Activated CD4-positive, alpha-beta T cell treated with anti-CD3 and anti-CD28 coated beads, Interleukin-2, amount 10 ng/mL, durations not matched to agents 24 days and 14 days (primary cell): ENCODE data around the gene DNAH17. TPM values are rescaled to one million over a fixed set of nuclear protein-coding genes. Genes with fewer than 3 reads are reported as not detected.
A peak's percentile ranks its signal among the peaks of the same experiment; 100 is the strongest.

ENCODE experiments used
- DNase-seq: peaks from one replicate; pipeline ENCODE4 v3.0.0; 2022
- H3K27ac Mint-ChIP-seq: one replicate; pipeline ENCODE4 v1.8.0; 2022; ENCODE audit warnings: mild to moderate bottlenecking, mixed read lengths
- H3K27me3 Mint-ChIP-seq: one replicate; pipeline ENCODE4 v1.8.0; 2022; ENCODE audit warnings: mixed read lengths
- H3K36me3 Mint-ChIP-seq: one replicate; pipeline ENCODE4 v1.8.0; 2022; ENCODE audit warnings: low read depth, mild to moderate bottlenecking, mixed read lengths
- H3K4me1 Mint-ChIP-seq: one replicate; pipeline ENCODE4 v1.8.0; 2021; ENCODE audit warnings: mixed read lengths
- H3K4me3 Mint-ChIP-seq: one replicate; pipeline ENCODE4 v1.8.0; 2022; ENCODE audit warnings: mild to moderate bottlenecking, moderate library complexity, mixed read lengths
- H3K9me3 Mint-ChIP-seq: one replicate; pipeline ENCODE4 v1.8.0; 2021; ENCODE audit warnings: mixed read lengths
- intact Hi-C: fragments of 100-400 bp; cut with micrococcal nuclease; formaldehyde crosslinking; loops from one replicate; pipeline ENCODE4 v1.15.1; 2023
- total RNA-seq: library from RNA; stranded (reverse); gene quantifications from 2 replicates; pipeline ENCODE4 v1.2.3, GENCODE V29; 2022

DNAH17 gene
- total RNA-seq, 1 donor from 2014 or later: 0.02 TPM

GRCh38 chr17:78460951-78461798 lies 116.0 kb downstream of the DNAH17 start:
- no peak for DNase-seq
- Mint-ChIP-seq H3K36me3 (no peaks in the 10 kb centered on the region), H3K27me3 (no peaks in the 10 kb centered on the region), H3K9me3 (no peaks in the 10 kb centered on the region), H3K4me1 (no peaks in the 10 kb centered on the region), H3K4me3 (no peak overlapping the region), H3K27ac (no peak overlapping the region)
- intact Hi-C loops: no loop called here

GRCh38 chr17:78460176-78460675 lies 117.0 kb downstream of the DNAH17 start:
- no peak overlapping the region for H3K4me3 Mint-ChIP-seq
- no peak for DNase-seq
- no peaks in the 10 kb centered on the region for H3K27me3 Mint-ChIP-seq
- intact Hi-C loops: no loop called here
- H3K27ac Mint-ChIP-seq: no peak overlapping the region
- no peaks in the 10 kb centered on the region for H3K4me1 Mint-ChIP-seq
- H3K36me3 Mint-ChIP-seq: no peaks in the 10 kb centered on the region
- no peaks in the 10 kb centered on the region for H3K9me3 Mint-ChIP-seq

- no peaks in the 10 kb centered on the region for H3K36me3 Mint-ChIP-seq
- intact Hi-C loops: no loop called here
- DNase-seq: no peak
These were observed 117.5 kb downstream of the DNAH17 start for GRCh38 chr17:78459696-78460095.

GRCh38 chr17:78458736-78459335 lies 118.4 kb downstream of the DNAH17 start:
- Mint-ChIP-seq H3K4me1 (no peaks in the 10 kb centered on the region), H3K9me3 (no peaks in the 10 kb centered on the region), H3K27ac (no peak overlapping the region), H3K27me3 (no peaks in the 10 kb centered on the region), H3K36me3 (no peaks in the 10 kb centered on the region), H3K4me3 (no peak overlapping the region)
- no peak for DNase-seq
- intact Hi-C loops: no loop called here

More at GRCh38 chr17:78459696-78460095, 117.5 kb downstream of the DNAH17 start:
- Mint-ChIP-seq H3K27ac (no peak overlapping the region), H3K9me3 (no peaks in the 10 kb centered on the region), H3K27me3 (no peaks in the 10 kb centered on the region), H3K4me3 (no peak overlapping the region), H3K4me1 (no peaks in the 10 kb centered on the region)

GRCh38 chr17:78458091-78458490 lies 119.1 kb downstream of the DNAH17 start:
- Mint-ChIP-seq H3K4me3 (no peak overlapping the region), H3K36me3 (no peaks in the 10 kb centered on the region), H3K27me3 (no peaks in the 10 kb centered on the region), H3K9me3 (no peaks in the 10 kb centered on the region), H3K27ac (no peak overlapping the region), H3K4me1 (no peaks in the 10 kb centered on the region)
- DNase-seq: no peak
- intact Hi-C loops: no loop called here

DNA sequence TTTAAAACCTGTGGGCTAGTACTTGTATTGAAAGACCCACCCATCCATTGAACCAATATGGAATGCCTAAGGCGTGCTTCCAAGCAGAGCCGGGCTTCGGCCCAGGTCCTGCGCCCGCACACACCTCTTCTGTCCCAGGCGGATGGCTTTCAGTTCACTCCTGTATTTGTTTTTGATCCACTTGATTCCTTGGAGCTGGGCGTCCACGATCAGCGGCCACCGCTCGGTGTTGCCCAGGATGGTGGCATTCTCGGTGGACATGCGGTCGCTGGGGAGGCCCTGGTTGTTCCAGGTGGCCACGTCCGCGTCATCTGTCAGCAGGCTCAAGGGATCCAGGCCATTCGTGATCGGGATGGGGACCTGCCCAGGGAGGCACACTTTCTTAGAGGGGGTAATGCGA lies 122.8 kb downstream of the DNAH17 start:
- no peaks in the 10 kb centered on the region for H3K9me3 Mint-ChIP-seq
- H3K27me3 Mint-ChIP-seq: no peaks in the 10 kb centered on the region
- H3K4me3 Mint-ChIP-seq: no peak overlapping the region
- no peaks in the 10 kb centered on the region for H3K4me1 Mint-ChIP-seq
- no peaks in the 10 kb centered on the region for H3K36me3 Mint-ChIP-seq
- intact Hi-C loops: no loop called here
- no peak for DNase-seq
- no peak overlapping the region for H3K27ac Mint-ChIP-seq

GRCh38 chr17:78451753-78452152 lies 125.4 kb downstream of the DNAH17 start:
- H3K27ac Mint-ChIP-seq: no peak overlapping the region
- no peak overlapping the region for H3K4me3 Mint-ChIP-seq
- no peaks in the 10 kb centered on the region for H3K36me3 Mint-ChIP-seq

DNA sequence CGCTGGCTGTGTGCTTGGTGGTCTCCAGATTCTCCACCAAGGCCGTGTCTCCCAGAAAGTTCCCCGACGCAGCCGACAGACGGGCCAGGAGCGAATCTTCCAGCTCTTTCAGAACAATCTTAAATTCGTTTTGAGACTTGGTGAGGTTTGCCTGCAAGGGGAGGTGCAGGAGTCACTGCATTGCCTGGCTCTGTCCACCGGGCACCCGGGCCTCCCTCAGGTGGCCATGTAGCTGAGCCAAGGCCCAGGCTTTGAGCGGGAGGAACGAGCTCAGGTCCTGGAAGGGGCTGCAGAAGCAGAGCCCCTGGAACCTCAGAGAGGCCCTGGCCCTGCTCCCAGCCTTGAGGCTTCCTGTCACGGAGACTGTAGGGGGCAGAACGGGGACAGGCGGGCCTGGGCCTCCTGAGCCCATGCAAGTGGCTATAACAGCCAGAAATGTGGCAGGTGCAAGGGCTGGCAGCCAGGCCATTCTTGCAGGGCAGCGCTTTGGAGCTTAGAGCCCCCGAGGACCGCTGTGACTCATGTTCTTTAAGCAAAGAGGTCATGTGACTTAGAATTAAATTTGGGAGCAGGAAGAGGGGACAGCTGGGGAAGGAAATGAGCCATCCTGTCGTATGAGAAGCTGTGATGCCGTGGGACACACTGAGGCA lies 126.4 kb downstream of the DNAH17 start:
- no peak overlapping the region for H3K27ac Mint-ChIP-seq
- H3K27me3 Mint-ChIP-seq: no peaks in the 10 kb centered on the region
- H3K36me3 Mint-ChIP-seq: no peaks in the 10 kb centered on the region
- no peak overlapping the region for H3K4me3 Mint-ChIP-seq
- no peaks in the 10 kb centered on the region for H3K9me3 Mint-ChIP-seq
- no peak for DNase-seq
- H3K4me1 Mint-ChIP-seq: peaks cover 3% of the 10 kb centered on the region
- intact Hi-C loops: no loop called here

More at GRCh38 chr17:78451753-78452152, 125.4 kb downstream of the DNAH17 start:
- peaks cover 3% of the 10 kb centered on the region for H3K4me1 Mint-ChIP-seq
- H3K9me3 Mint-ChIP-seq: no peaks in the 10 kb centered on the region
- DNase-seq: no peak
- H3K27me3 Mint-ChIP-seq: no peaks in the 10 kb centered on the region
- intact Hi-C loops: no loop called here

- intact Hi-C loops: no loop called here
These were observed 127.1 kb downstream of the DNAH17 start for GRCh38 chr17:78449983-78450595.

GRCh38 chr17:78448356-78448993 lies 128.7 kb downstream of the DNAH17 start:
- Mint-ChIP-seq H3K4me3 (no peak overlapping the region), H3K36me3 (no peaks in the 10 kb centered on the region), H3K27ac (no peak overlapping the region), H3K4me1 (peaks cover 3% of the 10 kb centered on the region), H3K27me3 (no peaks in the 10 kb centered on the region), H3K9me3 (no peaks in the 10 kb centered on the region)
- DNase-seq: peak; percentile 76
- intact Hi-C loops: no loop called here

More at GRCh38 chr17:78449983-78450595, 127.1 kb downstream of the DNAH17 start:
- Mint-ChIP-seq H3K27ac (no peak overlapping the region), H3K4me3 (no peak overlapping the region), H3K36me3 (no peaks in the 10 kb centered on the region), H3K4me1 (peaks cover 3% of the 10 kb centered on the region), H3K27me3 (no peaks in the 10 kb centered on the region), H3K9me3 (no peaks in the 10 kb centered on the region)
- DNase-seq: no peak

DNA sequence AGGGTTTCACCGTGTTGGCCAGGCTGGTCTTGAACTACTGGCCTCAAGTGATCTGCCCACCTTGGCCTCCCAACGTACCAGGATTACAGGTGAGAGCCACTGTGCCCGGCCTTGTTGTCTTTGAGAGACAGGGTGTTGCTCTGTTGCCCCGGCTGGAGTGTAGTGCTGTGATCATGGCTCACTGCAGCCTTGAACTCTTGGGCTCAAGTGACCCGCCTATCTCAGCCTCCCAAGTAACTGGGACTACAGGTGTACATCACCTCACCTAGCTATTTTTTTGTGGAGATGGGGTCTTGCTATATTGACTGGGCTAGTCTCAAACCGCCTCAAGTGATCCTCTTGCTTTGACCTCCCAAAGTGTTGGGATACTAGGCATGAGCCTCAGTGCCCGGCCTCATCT lies 130.4 kb downstream of the DNAH17 start:
- H3K4me1 Mint-ChIP-seq: peaks cover 3% of the 10 kb centered on the region
- intact Hi-C loops: no loop called here
- DNase-seq: no peak
- H3K27ac Mint-ChIP-seq: no peak overlapping the region
- no peak overlapping the region for H3K4me3 Mint-ChIP-seq
- no peaks in the 10 kb centered on the region for H3K9me3 Mint-ChIP-seq
- no peaks in the 10 kb centered on the region for H3K27me3 Mint-ChIP-seq
- no peaks in the 10 kb centered on the region for H3K36me3 Mint-ChIP-seq

DNA sequence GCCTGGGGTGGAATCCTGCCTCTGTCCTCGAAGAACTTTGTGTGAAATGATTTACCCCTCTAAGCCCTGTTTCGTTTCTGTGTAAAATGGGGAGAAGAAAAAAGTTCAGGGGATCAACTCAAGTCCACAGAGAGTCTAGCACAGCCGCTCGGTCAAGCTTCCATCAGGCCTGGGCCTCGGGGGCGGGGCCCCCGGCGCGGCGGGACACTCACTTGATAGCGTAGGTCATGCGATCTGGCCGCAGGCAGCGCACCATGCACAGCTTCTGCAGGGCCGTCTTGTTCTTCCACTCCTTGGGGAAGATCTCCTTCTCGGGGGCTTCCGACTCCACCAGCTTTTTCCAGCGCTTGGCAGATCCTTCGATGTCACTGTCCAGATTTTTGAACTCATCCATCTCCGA lies 132.8 kb downstream of the DNAH17 start:
- no peak for DNase-seq
- no peaks in the 10 kb centered on the region for H3K36me3 Mint-ChIP-seq
- no peak overlapping the region for H3K4me3 Mint-ChIP-seq
- no peaks in the 10 kb centered on the region for H3K9me3 Mint-ChIP-seq
- peaks cover 3% of the 10 kb centered on the region for H3K4me1 Mint-ChIP-seq
- no peaks in the 10 kb centered on the region for H3K27me3 Mint-ChIP-seq
- intact Hi-C loops: no loop called here
- no peak overlapping the region for H3K27ac Mint-ChIP-seq

- peak; percentile 52 for DNase-seq
- no peaks in the 10 kb centered on the region for H3K36me3 Mint-ChIP-seq
- H3K4me3 Mint-ChIP-seq: no peak overlapping the region
These were observed 134.5 kb downstream of the DNAH17 start for GRCh38 chr17:78442648-78443218.

More at GRCh38 chr17:78442648-78443218, 134.5 kb downstream of the DNAH17 start:
- Mint-ChIP-seq H3K4me1 (no peaks in the 10 kb centered on the region), H3K9me3 (no peaks in the 10 kb centered on the region), H3K27me3 (no peaks in the 10 kb centered on the region), H3K27ac (no peak overlapping the region)
- intact Hi-C loops: no loop called here
